ENCODE results near the gene PFDN4. TPM values are rescaled to one million over a fixed set of nuclear protein-coding genes. Genes with fewer than 3 reads are reported as not detected.

PFDN4 gene
- total RNA-seq, 2 donors from 2014 or later = 18.7 to 19.0 TPM

GRCh38 chr20:54165803-54166202 is 42.1 kb upstream of the PFDN4 start:
- H3K9ac ChIP-seq (ENCODE audit: low read depth in 2 of 2, low read length in 2 of 2) = no peak overlapping the region
- H3K27ac ChIP-seq = no peak overlapping the region
- H3K27me3 ChIP-seq = no peaks in the 10 kb centered on the region
- intact Hi-C loops (cut with DNase I) = no loop called here
- DNase-seq = no peak
- no peaks in the 10 kb centered on the region for H3K36me3 ChIP-seq
- H3K9me3 ChIP-seq = no peaks in the 10 kb centered on the region
- H3K4me3 ChIP-seq = no peak overlapping the region
- no peak for TF ChIP-seq CTCF (IDR thresholded peaks at IDR 0.05)
- H3K4me1 ChIP-seq = no peaks in the 10 kb centered on the region

GRCh38 chr20:54166987-54167662 is 40.8 kb upstream of the PFDN4 start:
- Histone ChIP-seq H3K4me1 (no peaks in the 10 kb centered on the region), H3K36me3 (no peaks in the 10 kb centered on the region), H3K9ac (ENCODE audit: low read depth in 2 of 2, low read length in 2 of 2) (no peak overlapping the region), H3K9me3 (no peaks in the 10 kb centered on the region), H3K4me3 (no peak overlapping the region), H3K27me3 (peaks cover 13% of the 10 kb centered on the region), H3K27ac (no peak overlapping the region)
- DNase-seq = no peak
- TF ChIP-seq CTCF (IDR thresholded peaks at IDR 0.05) = no peak
- intact Hi-C loops (cut with DNase I) = no loop called here

DNA sequence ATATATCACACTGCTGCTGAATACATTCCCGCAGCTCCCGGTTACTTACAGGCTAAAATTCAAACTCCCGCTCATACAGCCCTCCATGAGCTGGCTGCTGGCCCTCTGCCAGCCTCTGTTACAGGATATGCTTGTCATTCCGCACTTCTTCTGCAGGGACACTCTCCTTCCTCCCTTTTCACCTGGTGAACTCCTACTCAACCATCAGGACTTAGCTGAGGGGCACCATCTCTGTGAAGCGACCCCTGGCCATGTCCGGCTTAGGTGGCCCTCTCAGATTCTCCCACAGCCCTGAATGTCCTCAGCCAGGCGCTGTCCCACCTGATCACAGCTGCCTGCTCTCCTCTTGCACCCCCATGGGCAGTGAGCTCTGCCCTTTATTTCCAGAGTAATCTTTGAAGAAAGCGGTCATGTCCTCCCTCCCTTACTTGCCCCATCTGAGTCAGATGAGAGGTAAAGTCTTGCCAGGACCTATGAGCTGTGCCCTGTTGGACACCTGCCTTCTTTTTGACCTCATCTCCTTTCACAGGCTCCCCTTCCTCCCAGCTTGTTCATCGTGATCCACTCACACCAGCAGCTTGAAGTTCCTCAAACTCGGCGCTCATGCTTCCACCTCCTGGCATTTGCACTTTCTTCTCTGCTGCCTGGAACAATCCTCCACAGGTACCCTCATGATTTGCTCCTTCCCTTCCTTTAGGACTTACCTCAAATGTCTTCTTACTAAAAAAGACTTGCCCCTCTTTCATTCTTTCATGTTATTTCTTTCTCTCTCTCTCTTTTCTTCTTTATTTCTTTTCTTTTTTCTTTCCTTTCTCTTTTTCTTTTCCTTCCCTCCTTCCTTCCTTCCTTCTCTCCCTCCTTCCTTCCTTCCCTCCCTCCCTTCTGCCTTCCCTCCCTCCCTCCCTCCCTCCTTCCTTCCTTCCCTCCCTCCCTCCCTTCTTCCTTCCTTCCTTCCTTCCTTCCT is 39.7 kb upstream of the PFDN4 start:
- H3K9ac ChIP-seq (ENCODE audit: low read depth in 2 of 2, low read length in 2 of 2) = no peak overlapping the region
- intact Hi-C loops (cut with DNase I) = no loop called here

GRCh38 chr20:54168961-54169862 is 38.7 kb upstream of the PFDN4 start:
- DNase-seq = no peak
- intact Hi-C loops (cut with DNase I) = no loop called here
- Histone ChIP-seq H3K9me3 (no peaks in the 10 kb centered on the region), H3K27ac (no peak overlapping the region), H3K9ac (ENCODE audit: low read depth in 2 of 2, low read length in 2 of 2) (no peak overlapping the region), H3K4me3 (no peak overlapping the region), H3K36me3 (no peaks in the 10 kb centered on the region), H3K27me3 (peaks cover 33% of the 10 kb centered on the region), H3K4me1 (peaks cover 9% of the 10 kb centered on the region)
- TF ChIP-seq CTCF (IDR thresholded peaks at IDR 0.05) = no peak

More for the DNA sequence above, 39.7 kb upstream of the PFDN4 start:
- H3K27ac ChIP-seq = no peak overlapping the region
- H3K9me3 ChIP-seq = no peaks in the 10 kb centered on the region
- no peak for DNase-seq
- H3K4me3 ChIP-seq = no peak overlapping the region
- peaks cover 23% of the 10 kb centered on the region for H3K27me3 ChIP-seq
- peaks cover 4% of the 10 kb centered on the region for H3K4me1 ChIP-seq
- no peak for TF ChIP-seq CTCF (IDR thresholded peaks at IDR 0.05)
- no peaks in the 10 kb centered on the region for H3K36me3 ChIP-seq

- Histone ChIP-seq H3K9ac (ENCODE audit: low read depth in 2 of 2, low read length in 2 of 2) (no peak overlapping the region), H3K9me3 (no peaks in the 10 kb centered on the region), H3K27me3 (peaks cover 41% of the 10 kb centered on the region), H3K4me1 (peaks cover 9% of the 10 kb centered on the region), H3K36me3 (no peaks in the 10 kb centered on the region), H3K4me3 (no peak overlapping the region), H3K27ac (no peak overlapping the region)
- no peak for TF ChIP-seq CTCF (IDR thresholded peaks at IDR 0.05)
- intact Hi-C loops (cut with DNase I) = no loop called here
- DNase-seq = no peak
Measured at GRCh38 chr20:54170026-54170471, 37.8 kb upstream of the PFDN4 start.
